HL-60 (cell line): Measurements from ENCODE around the gene PES1.
A peak's percentile ranks its signal among the peaks of the same experiment; 100 is the strongest.
"Not testable (repeated sequence)": the region's sequence is repeated elsewhere in the genome, so short reads cannot be mapped to it uniquely, and the experiment has no call there.

Source experiments
- DNase-seq, 2 experiments: peaks; one replicate each; pipeline ENCODE4 v3.0.0-alpha.2; 2010 to 2020; ENCODE audit warnings: low read depth in 1 of 2, low spot score in 1 of 2
- H3K27ac ChIP-seq: fragments of 250-450 bp; sonication (Bioruptor Pico); replicated peaks from 2 replicates; pipeline ENCODE4 v1.5.1; 2020; ENCODE audit warnings: mild to moderate bottlenecking, moderate library complexity
- H3K27me3 ChIP-seq: fragments of 250-450 bp; sonication (Bioruptor Pico); 2 replicates; pipeline ENCODE4 v1.5.1; 2021; ENCODE audit warnings: mild to moderate bottlenecking, moderate library complexity; ENCODE audit not compliant: insufficient read depth, poor library complexity, severe bottlenecking
- H3K4me3 ChIP-seq: replicated peaks from 2 replicates; pipeline ENCODE4 v1.5.1; 2011; ENCODE audit warnings: mild to moderate bottlenecking, control low read depth, low read length; ENCODE audit not compliant: insufficient read depth
- CTCF ChIP-seq: IDR thresholded peaks from one replicate; pipeline ENCODE4 v1.5.1; 2011; ENCODE audit warnings: low read length, control low read depth, inconsistent platforms; ENCODE audit not compliant: insufficient read depth
- GABPA ChIP-seq: IDR thresholded peaks from 2 replicates; pipeline ENCODE4 v1.6.1; 2012; ENCODE audit warnings: low read depth
- POLR2AphosphoS5 ChIP-seq: IDR thresholded peaks from 2 replicates; pipeline ENCODE4 v1.6.1; 2012; ENCODE audit warnings: low read depth
- SPI1 ChIP-seq: IDR thresholded peaks from 2 replicates; pipeline ENCODE4 v1.6.1; 2012; ENCODE audit warnings: low read depth, mild to moderate bottlenecking, borderline replicate concordance
- TF ChIP-seq, protein P1 (sequence below): IDR thresholded peaks from 2 replicates; pipeline ENCODE4 v1.6.1; 2012; ENCODE audit warnings: low read depth; ENCODE audit not compliant: insufficient replicate concordance

The PES1 gene

DNA sequence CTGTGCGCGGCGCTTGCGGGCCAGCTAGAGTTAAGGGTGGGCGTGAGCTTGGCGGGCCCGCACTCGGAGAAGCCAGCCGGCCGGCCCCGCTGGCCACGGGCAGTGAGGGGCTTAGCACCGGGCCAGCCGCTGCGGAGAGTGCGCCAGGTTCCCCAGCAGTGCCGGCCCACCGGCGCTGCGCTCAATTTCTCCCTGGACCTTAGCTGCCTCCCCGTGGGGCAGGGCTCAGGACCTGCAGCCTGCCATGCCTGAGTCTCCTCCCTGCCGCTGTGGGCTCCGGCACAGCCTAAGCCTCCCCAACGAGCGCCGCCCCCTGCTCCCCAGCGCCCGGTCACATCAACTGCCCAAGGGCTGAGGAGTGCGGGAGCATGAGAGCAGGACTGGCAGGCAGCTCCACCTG, 5.2 kb upstream of the PES1 start:
- DNase-seq = no peak
- Histone ChIP-seq H3K27ac (no peak overlapping the region), H3K4me3 (no peak overlapping the region), H3K27me3 (peaks cover 3% of the 10 kb centered on the region)
- TF ChIP-seq SPI1 (no peak), GABPA (no peak), POLR2AphosphoS5 (no peak), CTCF (no peak)
- TF ChIP-seq, protein P1, sequence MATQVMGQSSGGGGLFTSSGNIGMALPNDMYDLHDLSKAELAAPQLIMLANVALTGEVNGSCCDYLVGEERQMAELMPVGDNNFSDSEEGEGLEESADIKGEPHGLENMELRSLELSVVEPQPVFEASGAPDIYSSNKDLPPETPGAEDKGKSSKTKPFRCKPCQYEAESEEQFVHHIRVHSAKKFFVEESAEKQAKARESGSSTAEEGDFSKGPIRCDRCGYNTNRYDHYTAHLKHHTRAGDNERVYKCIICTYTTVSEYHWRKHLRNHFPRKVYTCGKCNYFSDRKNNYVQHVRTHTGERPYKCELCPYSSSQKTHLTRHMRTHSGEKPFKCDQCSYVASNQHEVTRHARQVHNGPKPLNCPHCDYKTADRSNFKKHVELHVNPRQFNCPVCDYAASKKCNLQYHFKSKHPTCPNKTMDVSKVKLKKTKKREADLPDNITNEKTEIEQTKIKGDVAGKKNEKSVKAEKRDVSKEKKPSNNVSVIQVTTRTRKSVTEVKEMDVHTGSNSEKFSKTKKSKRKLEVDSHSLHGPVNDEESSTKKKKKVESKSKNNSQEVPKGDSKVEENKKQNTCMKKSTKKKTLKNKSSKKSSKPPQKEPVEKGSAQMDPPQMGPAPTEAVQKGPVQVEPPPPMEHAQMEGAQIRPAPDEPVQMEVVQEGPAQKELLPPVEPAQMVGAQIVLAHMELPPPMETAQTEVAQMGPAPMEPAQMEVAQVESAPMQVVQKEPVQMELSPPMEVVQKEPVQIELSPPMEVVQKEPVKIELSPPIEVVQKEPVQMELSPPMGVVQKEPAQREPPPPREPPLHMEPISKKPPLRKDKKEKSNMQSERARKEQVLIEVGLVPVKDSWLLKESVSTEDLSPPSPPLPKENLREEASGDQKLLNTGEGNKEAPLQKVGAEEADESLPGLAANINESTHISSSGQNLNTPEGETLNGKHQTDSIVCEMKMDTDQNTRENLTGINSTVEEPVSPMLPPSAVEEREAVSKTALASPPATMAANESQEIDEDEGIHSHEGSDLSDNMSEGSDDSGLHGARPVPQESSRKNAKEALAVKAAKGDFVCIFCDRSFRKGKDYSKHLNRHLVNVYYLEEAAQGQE = no peak

GRCh38 chr22:30596199-30596598, 4.5 kb upstream of the PES1 start:
- H3K27ac ChIP-seq = no peak overlapping the region
- no peak for TF ChIP-seq SPI1
- TF ChIP-seq POLR2AphosphoS5 = no peak
- TF ChIP-seq GABPA = no peak
- TF ChIP-seq, protein P1 = no peak
- TF ChIP-seq CTCF = no peak

DNA sequence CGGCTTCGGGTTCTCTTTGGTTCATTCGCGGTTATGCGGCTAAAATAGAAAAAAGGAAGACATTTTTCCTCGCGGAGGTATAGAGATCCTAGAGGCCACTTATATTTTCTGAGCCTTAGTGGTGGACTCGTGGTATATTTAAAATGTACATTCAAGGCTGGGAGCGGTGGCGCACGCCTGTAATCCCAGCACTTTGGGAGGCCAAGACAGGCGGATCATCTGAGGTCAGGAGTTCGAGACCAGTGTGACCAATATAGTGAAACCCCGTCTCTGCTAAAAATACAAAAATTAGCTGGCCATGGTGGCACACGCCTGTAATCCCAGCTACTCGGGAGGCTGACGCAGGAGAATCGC, 627 bp upstream of the PES1 start:
- not testable (repeated sequence) for DNase-seq, H3K27me3 ChIP-seq, H3K27ac ChIP-seq
- H3K4me3 ChIP-seq = peak overlapping the region; percentile 9; the same call in 1 of the 2 replicates

More at GRCh38 chr22:30596199-30596598, 4.5 kb upstream of the PES1 start:
- H3K27me3 ChIP-seq = peaks cover 3% of the 10 kb centered on the region
- no peak overlapping the region for H3K4me3 ChIP-seq
- DNase-seq = no peak

DNA sequence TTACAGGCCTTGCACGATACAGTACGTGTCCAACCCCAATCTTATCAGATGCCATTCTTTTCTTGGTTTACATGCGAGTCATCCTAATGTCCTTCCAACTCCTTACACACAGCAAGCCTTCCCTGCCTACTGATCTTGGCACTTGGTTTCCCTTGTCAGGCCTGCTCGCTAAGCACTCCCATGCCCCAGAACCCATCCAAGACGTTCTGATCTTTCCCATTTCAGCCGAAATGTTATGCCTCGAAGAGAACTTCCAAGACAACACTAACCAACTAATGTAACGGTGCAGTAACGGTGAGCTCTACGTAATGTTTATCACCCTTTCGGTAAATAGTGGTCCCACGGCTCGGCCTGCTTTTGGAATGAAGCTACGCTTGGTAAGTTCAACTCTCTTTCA, 521 bp downstream of the PES1 start:
- no peak for DNase-seq
- Histone ChIP-seq H3K27me3 (peaks cover 3% of the 10 kb centered on the region), H3K4me3 (peak overlapping the region; percentile 89), H3K27ac (peak overlapping the region; percentile 90)
- TF ChIP-seq POLR2AphosphoS5 (no peak), SPI1 (no peak), CTCF (no peak), GABPA (no peak)
